KBM-7 (cell line): ENCODE measurements around the gene AQP12A.
"Not testable (repeated sequence)": the region's sequence is repeated elsewhere in the genome, so short reads cannot be mapped to it uniquely, and the experiment has no call there.

ENCODE experiments used
- DNase-seq: peaks from one replicate; pipeline ENCODE4 v3.0.0-alpha.2; 2015
- in situ Hi-C: fragments of 300-500 bp; cut with MboI; formaldehyde crosslinking; loops from 2 replicates; pipeline ENCODE4 v1.14.3; 2020; ENCODE audit warnings: low sequenced_read_pairs, low pct_unique_long_range_greater_than_20kb, mixed read lengths

The AQP12A gene

GRCh38 chr2:240655931-240656886 lies 35.5 kb upstream of the AQP12A start:
- in situ Hi-C loops = no loop called here
- peak; percentile 47 for DNase-seq

- in situ Hi-C loops = not testable (repeated sequence)
Observed at GRCh38 chr2:240659883-240660282, 31.8 kb upstream of the AQP12A start.

GRCh38 chr2:240662681-240663080 lies 29.0 kb upstream of the AQP12A start:
- DNase-seq = no peak
- in situ Hi-C loops = no loop called here

More at GRCh38 chr2:240659883-240660282, 31.8 kb upstream of the AQP12A start:
- not testable (repeated sequence) for DNase-seq

GRCh38 chr2:240663546-240664190 lies 28.0 kb upstream of the AQP12A start:
- no peak for DNase-seq
- in situ Hi-C loops = no loop called here

- DNase-seq = no peak
- in situ Hi-C loops = no loop called here
Observed at GRCh38 chr2:240664622-240665021, 27.0 kb upstream of the AQP12A start.

- in situ Hi-C loops = no loop called here
- DNase-seq = no peak
Observed at GRCh38 chr2:240670402-240670801, 21.3 kb upstream of the AQP12A start.

GRCh38 chr2:240670950-240671349 lies 20.7 kb upstream of the AQP12A start:
- no peak for DNase-seq
- in situ Hi-C loops = no loop called here

- DNase-seq = no peak
- in situ Hi-C loops = no loop called here
Observed at GRCh38 chr2:240672076-240672700, 19.5 kb upstream of the AQP12A start.

GRCh38 chr2:240672701-240673190 lies 18.9 kb upstream of the AQP12A start:
- in situ Hi-C loops = no loop called here
- DNase-seq = no peak

- DNase-seq, in situ Hi-C loops: not testable (repeated sequence)
Observed at GRCh38 chr2:240674461-240675184, 17.0 kb upstream of the AQP12A start.

GRCh38 chr2:240675345-240675744 lies 16.3 kb upstream of the AQP12A start:
- in situ Hi-C loops = not testable (repeated sequence)

GRCh38 chr2:240678043-240678442 lies 13.6 kb upstream of the AQP12A start:
- in situ Hi-C loops, DNase-seq: not testable (repeated sequence)

More at GRCh38 chr2:240675345-240675744, 16.3 kb upstream of the AQP12A start:
- DNase-seq = not testable (repeated sequence)

- DNase-seq, in situ Hi-C loops: not testable (repeated sequence)
Observed at GRCh38 chr2:240678909-240679308, 12.8 kb upstream of the AQP12A start.

GRCh38 chr2:240680185-240680584 lies 11.5 kb upstream of the AQP12A start:
- in situ Hi-C loops, DNase-seq: not testable (repeated sequence)

GRCh38 chr2:240682431-240683224 lies 9.0 kb upstream of the AQP12A start, which contains the start of gene AQP12B:
Gene AQP12B (minus strand): TSS chr2:240682885. CDS start chr2:240682837, 48 bp downstream.
- in situ Hi-C loops, DNase-seq: not testable (repeated sequence)

GRCh38 chr2:240683329-240683979 lies 8.2 kb upstream of the AQP12A start:
- DNase-seq, in situ Hi-C loops: not testable (repeated sequence)

GRCh38 chr2:240683980-240684728 lies 7.5 kb upstream of the AQP12A start:
- in situ Hi-C loops, DNase-seq: not testable (repeated sequence)
